Adipocyte (in vitro differentiated cells): ENCODE results near the gene ANKS1A.

ENCODE experiments used
- DNase-seq: peaks from one replicate; pipeline ENCODE4 v3.0.0-alpha.2; 2015; ENCODE audit warnings: low read depth
- H3K27me3 ChIP-seq: replicated peaks from 2 replicates; pipeline ENCODE4 v1.7.0; 2013; ENCODE audit warnings: mild to moderate bottlenecking, low read length, moderate library complexity; ENCODE audit not compliant: control insufficient read depth, insufficient read depth
- H3K36me3 ChIP-seq: 2 replicates; pipeline ENCODE4 v1.7.0; 2013; ENCODE audit warnings: low read length, mild to moderate bottlenecking, moderate library complexity; ENCODE audit not compliant: control insufficient read depth, insufficient read depth, severe bottlenecking
- H3K4me1 ChIP-seq: 2 replicates; pipeline ENCODE4 v1.7.0; 2013; ENCODE audit warnings: mild to moderate bottlenecking, low read length, moderate library complexity; ENCODE audit not compliant: control insufficient read depth, insufficient read depth
- H3K4me3 ChIP-seq: 2 replicates; pipeline ENCODE4 v1.7.0; 2013; ENCODE audit warnings: mild to moderate bottlenecking, low read length, moderate library complexity
- H3K9ac ChIP-seq: 2 replicates; pipeline ENCODE4 v1.7.0; 2013; ENCODE audit warnings: mild to moderate bottlenecking, low read length, moderate library complexity
- H3K9me3 ChIP-seq: 2 replicates; pipeline ENCODE4 v1.7.0; 2013; ENCODE audit warnings: mild to moderate bottlenecking, low read length, moderate library complexity; ENCODE audit not compliant: control insufficient read depth

ANKS1A gene

GRCh38 chr6:35079311-35080000 is 190.4 kb downstream of the ANKS1A start:
- peaks cover 27% of the 10 kb centered on the region for H3K36me3 ChIP-seq
- no peaks in the 10 kb centered on the region for H3K4me1 ChIP-seq
- no peaks in the 10 kb centered on the region for H3K9me3 ChIP-seq
- H3K4me3 ChIP-seq = no peak overlapping the region
- no peak overlapping the region for H3K9ac ChIP-seq
- no peaks in the 10 kb centered on the region for H3K27me3 ChIP-seq
- DNase-seq = no peak

- no peaks in the 10 kb centered on the region for H3K27me3 ChIP-seq
- no peaks in the 10 kb centered on the region for H3K4me1 ChIP-seq
- H3K36me3 ChIP-seq = peaks cover 34% of the 10 kb centered on the region
- no peak for DNase-seq
- no peak overlapping the region for H3K4me3 ChIP-seq
- no peak overlapping the region for H3K9ac ChIP-seq
- H3K9me3 ChIP-seq = no peaks in the 10 kb centered on the region
These were observed 191.1 kb downstream of the ANKS1A start for GRCh38 chr6:35080016-35080680.

GRCh38 chr6:35080821-35081425 is 191.9 kb downstream of the ANKS1A start:
- H3K4me3 ChIP-seq = no peak overlapping the region
- H3K9ac ChIP-seq = no peak overlapping the region
- H3K4me1 ChIP-seq = no peaks in the 10 kb centered on the region
- DNase-seq = no peak
- H3K9me3 ChIP-seq = no peaks in the 10 kb centered on the region
- peaks cover 41% of the 10 kb centered on the region for H3K36me3 ChIP-seq
- H3K27me3 ChIP-seq = no peaks in the 10 kb centered on the region

- H3K4me3 ChIP-seq = no peak overlapping the region
- no peaks in the 10 kb centered on the region for H3K4me1 ChIP-seq
- no peak overlapping the region for H3K9ac ChIP-seq
- H3K9me3 ChIP-seq = no peaks in the 10 kb centered on the region
- no peak for DNase-seq
- no peaks in the 10 kb centered on the region for H3K27me3 ChIP-seq
- H3K36me3 ChIP-seq = peaks cover 41% of the 10 kb centered on the region
These were observed 192.4 kb downstream of the ANKS1A start for GRCh38 chr6:35081426-35081851.

GRCh38 chr6:35082046-35082732 is 193.1 kb downstream of the ANKS1A start:
- Histone ChIP-seq H3K27me3 (no peaks in the 10 kb centered on the region), H3K4me3 (no peak overlapping the region), H3K4me1 (no peaks in the 10 kb centered on the region), H3K9ac (no peak overlapping the region), H3K36me3 (peaks cover 44% of the 10 kb centered on the region), H3K9me3 (no peaks in the 10 kb centered on the region)
- no peak for DNase-seq

GRCh38 chr6:35082733-35083403 is 193.8 kb downstream of the ANKS1A start:
- no peaks in the 10 kb centered on the region for H3K4me1 ChIP-seq
- peaks cover 50% of the 10 kb centered on the region for H3K36me3 ChIP-seq
- no peak overlapping the region for H3K9ac ChIP-seq
- no peaks in the 10 kb centered on the region for H3K9me3 ChIP-seq
- no peaks in the 10 kb centered on the region for H3K27me3 ChIP-seq
- no peak for DNase-seq
- no peak overlapping the region for H3K4me3 ChIP-seq

- Histone ChIP-seq H3K9ac (no peak overlapping the region), H3K4me1 (no peaks in the 10 kb centered on the region), H3K27me3 (no peaks in the 10 kb centered on the region), H3K4me3 (no peak overlapping the region), H3K36me3 (peaks cover 50% of the 10 kb centered on the region), H3K9me3 (no peaks in the 10 kb centered on the region)
- no peak for DNase-seq
These were observed 194.5 kb downstream of the ANKS1A start for GRCh38 chr6:35083507-35083906.

- Histone ChIP-seq H3K4me1 (no peaks in the 10 kb centered on the region), H3K9me3 (no peaks in the 10 kb centered on the region), H3K36me3 (peaks cover 46% of the 10 kb centered on the region), H3K27me3 (no peaks in the 10 kb centered on the region), H3K4me3 (no peak overlapping the region), H3K9ac (no peak overlapping the region)
- no peak for DNase-seq
These were observed 195.0 kb downstream of the ANKS1A start for GRCh38 chr6:35084041-35084491.

GRCh38 chr6:35084511-35085203 is 195.6 kb downstream of the ANKS1A start:
- no peaks in the 10 kb centered on the region for H3K27me3 ChIP-seq
- peaks cover 41% of the 10 kb centered on the region for H3K36me3 ChIP-seq
- no peak overlapping the region for H3K9ac ChIP-seq
- no peaks in the 10 kb centered on the region for H3K9me3 ChIP-seq
- DNase-seq = no peak
- no peak overlapping the region for H3K4me3 ChIP-seq
- peaks cover 5% of the 10 kb centered on the region for H3K4me1 ChIP-seq

- Histone ChIP-seq H3K9ac (no peak overlapping the region), H3K9me3 (no peaks in the 10 kb centered on the region), H3K4me3 (no peak overlapping the region), H3K27me3 (no peaks in the 10 kb centered on the region), H3K4me1 (peaks cover 12% of the 10 kb centered on the region), H3K36me3 (peaks cover 33% of the 10 kb centered on the region)
- no peak for DNase-seq
These were observed 196.6 kb downstream of the ANKS1A start for GRCh38 chr6:35085359-35086281.
